Head of caudate nucleus (tissue), 42 donors: ENCODE data around the gene PALLD.
A peak's percentile ranks its signal among the peaks of the same experiment; 100 is the strongest.
"Not testable (repeated sequence)": the region's sequence is repeated elsewhere in the genome, so short reads cannot be mapped to it uniquely, and the experiment has no call there.

Experiments used
- DNase-seq, 42 donors: peaks; one replicate each; pipeline versions ENCODE4 v3.0.0 to v3.0.0-alpha.2; 2020 to 2021; ENCODE audit warnings: mixed read lengths in 7 of 42
- intact Hi-C: fragments of 100-400 bp; cut with DNase I; formaldehyde crosslinking; loops from one replicate; pipeline ENCODE4 v1.15.0; 2022

The PALLD gene

DNA sequence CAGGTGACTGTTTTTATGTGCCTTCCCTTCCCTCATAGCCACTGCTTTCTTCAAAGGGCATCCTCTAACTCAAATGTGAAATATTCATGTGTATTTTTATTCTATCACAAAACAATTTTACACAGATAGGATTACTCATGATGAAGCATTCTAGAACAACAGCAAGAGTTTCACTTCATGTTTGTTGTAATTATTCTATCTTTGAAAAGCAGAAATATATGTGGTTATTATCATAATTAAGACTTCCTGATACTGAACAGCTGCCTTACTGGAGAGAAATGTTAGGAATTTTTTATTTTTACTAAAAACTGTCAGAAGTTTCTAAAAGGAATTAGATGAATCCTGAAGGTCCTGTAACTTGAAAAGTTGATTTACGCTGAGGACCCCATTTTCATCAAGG is 229.1 kb downstream of the PALLD start:
- DNase-seq = no peak
- intact Hi-C loops = no loop called here

DNA sequence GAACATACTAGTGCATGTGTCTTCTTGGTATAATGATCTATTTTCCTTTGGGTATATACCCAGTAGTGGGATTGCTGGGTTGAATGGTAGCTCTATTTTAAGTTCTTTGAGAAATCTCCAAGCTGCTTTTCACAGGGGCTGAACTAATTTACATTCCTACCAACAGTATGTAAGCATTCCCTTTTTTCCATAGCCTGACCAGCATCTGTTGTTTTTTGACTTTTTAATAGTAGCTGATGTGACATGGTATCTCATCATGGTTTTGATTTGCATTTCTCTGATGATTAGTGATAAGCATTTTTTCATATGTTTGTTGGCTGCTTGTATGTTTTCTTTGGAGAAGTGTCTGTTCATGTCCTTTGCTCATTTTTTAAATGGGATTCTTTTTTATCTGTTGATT is 230.3 kb downstream of the PALLD start:
- intact Hi-C loops, DNase-seq: not testable (repeated sequence)

DNA sequence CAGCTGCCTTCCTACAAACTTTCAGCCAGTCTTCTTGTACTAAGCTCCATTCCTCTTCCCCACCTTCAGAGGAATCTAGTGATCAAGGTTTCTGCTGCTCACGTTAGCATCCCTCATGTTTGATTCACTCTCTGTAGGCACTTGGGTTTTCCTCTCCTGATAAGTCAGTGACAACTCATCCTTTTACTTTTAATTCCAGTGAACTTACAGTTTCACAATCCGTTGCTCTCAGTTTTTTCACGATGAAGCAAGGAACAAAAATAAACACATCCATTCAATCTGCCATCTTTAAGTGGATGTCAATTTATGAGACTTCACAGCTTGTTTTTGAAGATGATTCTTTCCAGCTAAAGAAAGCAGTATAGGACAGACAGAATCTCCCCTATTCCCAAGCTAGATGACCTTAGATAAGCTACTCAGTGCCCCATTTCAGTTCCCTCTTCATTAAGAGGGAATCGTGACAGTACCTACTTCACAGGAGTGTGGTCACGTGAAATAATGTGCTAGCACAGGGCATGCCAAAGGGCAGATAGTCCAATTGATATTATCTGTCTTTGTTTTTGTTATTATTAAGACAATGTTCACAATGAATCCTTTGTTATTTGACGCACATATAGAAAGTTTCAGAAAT is 234.3 kb downstream of the PALLD start:
- intact Hi-C loops = no loop called here
- no peak for DNase-seq

DNA sequence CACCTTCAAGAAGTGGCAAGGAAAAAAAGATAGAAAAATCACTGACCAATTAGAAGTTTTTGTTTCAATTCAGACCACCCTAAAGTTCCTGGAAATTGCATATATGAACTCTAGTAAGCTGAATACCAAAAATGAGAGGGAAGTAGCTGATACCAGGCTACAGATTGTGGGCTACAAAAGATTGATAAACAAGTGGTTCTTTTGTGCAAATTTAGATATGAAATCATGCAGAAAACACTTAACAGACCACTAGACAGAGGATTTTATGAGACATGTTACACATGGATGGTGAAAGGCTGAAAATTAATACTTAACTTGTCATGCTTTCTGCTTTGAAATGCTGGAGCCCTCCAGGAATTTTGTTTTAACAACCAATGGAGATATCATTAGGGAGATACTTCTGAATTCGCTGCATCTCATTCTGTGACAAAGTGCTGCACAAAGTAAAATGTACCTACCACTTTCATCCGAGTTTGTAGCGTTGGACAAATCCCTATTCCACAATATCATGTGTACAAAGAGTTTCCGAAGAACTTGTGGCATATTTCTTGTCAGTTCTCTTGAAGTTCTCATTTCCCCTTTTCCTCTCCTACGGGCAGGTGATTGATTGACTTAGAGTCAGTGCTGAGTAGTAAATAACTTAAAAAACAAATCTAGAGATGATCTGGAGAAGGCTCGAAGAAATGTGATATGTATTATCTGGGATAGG is 235.0 kb downstream of the PALLD start:
- intact Hi-C loops = no loop called here
- DNase-seq = no peak

DNA sequence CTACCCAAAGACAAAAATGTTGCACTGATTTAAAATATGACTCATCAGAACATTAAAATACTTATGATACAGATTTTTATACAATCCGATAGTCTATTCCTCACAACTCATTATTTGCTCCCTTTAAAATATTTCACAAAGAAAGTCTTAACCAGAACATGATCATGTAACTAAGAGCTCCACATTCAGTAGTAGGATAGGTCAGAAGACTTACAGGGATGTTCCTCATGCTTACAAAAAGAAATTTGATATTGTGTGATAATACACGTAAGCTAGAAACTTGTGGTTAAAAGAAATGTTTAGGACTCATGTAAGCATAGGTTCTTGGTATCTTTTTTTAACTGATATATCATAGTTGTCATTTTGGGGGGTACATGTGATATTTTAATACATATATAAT is 235.9 kb downstream of the PALLD start:
- intact Hi-C loops = no loop called here

DNA sequence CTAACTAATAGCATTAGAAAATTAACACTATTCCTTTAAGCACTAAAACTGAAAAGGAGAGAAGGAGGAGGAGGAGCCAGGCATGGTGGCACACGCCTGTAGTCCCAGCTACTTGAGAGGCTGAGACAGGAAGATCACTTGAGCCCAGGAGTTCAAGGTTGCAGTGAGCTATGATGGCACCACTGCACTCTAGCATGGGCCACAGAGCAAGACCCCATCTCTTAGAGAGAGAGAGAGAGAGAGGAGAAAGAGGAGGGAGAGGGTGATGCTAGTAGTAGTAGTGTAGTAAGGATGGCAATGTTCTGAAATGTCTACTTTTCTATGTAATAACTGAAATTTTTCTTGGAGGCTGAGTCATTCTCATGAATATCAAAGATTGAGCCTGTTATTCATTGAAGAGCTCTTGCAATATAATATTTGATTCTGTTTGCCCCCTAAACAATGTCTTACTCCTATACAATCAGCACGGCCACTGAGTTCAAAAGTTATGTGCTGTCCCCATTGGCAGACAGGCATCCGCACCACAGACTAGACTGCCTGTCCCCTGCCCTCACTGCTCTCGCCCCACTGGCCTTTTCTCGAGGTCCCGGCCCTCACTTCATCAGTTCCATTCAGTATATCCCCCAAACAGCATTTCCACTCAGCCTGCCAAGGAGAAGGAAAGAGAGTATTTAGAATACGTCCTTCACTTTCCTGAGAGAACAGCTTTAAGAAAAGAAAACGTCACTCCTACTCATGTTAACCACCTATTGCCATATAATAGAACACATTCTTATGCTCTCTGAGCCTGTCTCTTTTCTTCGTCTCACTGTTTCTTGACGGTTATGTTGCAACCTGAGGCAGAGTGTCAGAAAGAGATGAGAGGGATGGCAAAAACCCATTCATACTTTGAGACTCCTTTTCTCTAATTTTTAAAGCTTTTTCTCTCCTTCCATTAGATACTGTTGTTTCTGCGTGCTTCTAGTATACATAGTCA is 238.1 kb downstream of the PALLD start:
- no peak for DNase-seq
- intact Hi-C loops = no loop called here

More for the DNA sequence above, 235.9 kb downstream of the PALLD start:
- no peak for DNase-seq

DNA sequence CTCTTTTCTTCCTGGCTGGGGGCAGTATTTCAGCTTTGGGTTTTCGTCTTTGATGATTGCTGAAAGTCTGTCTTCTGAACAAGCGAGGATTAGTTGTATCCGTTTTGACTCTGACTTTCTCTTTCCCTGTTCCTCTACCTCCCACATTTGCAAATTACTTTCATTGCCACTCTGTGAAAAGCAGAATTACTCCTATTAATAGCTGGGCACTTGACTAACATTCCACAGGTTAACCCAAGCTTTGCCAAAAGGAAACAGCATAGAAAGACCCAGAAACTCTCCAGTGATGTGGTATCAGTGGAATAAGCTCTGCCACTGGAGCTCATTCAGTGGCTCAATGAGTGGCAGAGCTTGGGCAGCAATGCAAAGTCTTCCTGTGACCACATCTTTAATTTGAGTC is 238.9 kb downstream of the PALLD start:
- DNase-seq = no peak
- intact Hi-C loops = no loop called here

DNA sequence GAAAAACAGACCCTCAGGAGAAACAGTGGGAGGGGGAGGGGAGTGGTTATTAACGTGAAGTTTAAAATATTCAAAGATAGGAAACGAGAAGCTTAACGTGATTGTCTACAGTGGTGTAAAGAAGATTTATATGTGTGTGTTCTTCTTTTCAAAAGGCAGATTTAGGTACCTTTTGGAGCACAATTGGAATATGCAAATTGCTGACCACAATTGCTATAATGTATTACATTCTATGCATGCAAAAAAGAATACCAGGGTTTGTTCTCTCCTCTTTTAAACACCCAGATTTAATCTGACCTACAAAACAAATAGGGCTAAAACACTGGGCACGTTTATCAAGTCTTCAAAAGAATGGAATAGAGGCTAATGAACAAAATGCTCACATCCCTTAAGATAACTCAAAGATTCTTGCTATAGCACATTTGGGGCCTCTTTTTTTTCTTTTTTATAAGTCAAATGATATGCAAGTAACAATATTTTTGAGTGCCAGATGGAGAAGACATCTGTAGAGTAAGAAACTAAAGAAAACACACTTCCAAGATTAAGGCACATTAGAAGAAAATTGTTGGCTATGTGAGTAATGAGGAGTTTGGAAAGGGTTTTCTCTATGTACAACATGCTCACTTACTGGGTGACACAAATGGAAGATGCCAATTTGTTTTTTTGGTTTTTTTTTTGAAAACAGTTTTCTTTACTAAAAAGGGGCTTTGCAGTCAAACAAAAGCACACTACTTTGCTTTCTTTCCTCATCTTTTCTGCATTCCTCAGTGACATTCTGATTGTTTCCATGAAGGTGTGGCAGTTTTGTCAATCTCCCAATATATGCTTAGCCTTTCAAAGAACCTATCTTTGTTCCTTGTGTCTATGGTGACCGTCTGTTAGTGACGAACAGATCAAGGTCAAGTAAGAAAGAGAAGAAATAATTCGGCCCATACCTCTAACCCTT is 240.3 kb downstream of the PALLD start:
- intact Hi-C loops = no loop called here
- no peak for DNase-seq

DNA sequence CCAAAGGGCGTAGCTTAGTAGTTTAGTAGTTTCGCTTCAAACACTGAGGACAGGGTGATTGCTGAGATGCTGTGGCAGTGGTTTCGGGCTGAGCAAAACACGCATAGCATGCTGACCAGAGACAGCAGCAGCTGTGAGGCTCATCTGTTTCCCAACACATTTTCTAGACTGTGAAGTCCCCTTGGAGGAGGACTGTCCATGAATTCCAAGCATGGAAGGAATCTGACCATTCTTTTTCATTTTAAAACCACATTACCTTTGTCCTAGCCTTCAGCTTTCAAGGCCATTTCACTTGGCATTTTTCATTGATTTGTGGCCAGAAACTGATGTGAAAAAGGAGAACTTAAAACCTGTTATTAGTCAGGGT is 240.9 kb downstream of the PALLD start:
- intact Hi-C loops = no loop called here
- no peak for DNase-seq

DNA sequence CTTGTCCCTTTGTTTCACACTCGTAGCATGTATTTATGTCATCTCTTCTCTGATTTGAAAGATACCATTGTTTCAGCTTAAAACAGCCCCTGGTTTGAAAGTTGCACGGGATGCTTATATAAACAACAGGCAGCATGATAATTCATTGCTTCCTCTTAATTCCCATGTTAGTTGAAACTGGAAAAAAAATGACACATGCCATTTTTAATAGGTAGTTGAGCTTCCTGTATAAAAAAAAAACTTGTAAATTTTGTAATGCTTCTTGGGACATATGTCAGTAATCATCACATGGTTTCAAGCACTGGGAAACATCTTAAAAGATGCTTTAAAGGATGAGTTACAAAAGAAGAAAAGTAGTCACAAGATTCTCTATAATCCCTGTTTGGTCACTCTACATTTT is 243.0 kb downstream of the PALLD start:
- DNase-seq = no peak
- intact Hi-C loops = no loop called here

DNA sequence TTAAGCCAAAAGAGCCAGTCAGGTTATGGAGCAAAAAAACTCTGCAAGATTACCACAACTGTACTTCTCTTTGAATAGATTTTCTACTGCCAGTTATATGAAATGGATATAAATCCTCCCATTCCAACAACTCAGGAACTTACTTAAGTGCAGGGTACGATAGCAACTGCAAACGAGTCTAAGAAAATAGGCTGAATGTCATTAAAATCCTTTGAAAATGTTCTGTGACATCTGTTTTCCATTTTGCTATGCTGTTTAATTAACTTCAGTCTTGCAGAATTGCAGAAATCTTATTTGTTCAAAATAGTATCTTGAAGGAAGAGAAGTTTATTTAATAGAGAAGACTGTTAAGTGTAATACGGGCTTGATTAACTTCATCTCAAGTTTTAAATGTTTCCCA is 243.8 kb downstream of the PALLD start:
- intact Hi-C loops = no loop called here
- no peak for DNase-seq

DNA sequence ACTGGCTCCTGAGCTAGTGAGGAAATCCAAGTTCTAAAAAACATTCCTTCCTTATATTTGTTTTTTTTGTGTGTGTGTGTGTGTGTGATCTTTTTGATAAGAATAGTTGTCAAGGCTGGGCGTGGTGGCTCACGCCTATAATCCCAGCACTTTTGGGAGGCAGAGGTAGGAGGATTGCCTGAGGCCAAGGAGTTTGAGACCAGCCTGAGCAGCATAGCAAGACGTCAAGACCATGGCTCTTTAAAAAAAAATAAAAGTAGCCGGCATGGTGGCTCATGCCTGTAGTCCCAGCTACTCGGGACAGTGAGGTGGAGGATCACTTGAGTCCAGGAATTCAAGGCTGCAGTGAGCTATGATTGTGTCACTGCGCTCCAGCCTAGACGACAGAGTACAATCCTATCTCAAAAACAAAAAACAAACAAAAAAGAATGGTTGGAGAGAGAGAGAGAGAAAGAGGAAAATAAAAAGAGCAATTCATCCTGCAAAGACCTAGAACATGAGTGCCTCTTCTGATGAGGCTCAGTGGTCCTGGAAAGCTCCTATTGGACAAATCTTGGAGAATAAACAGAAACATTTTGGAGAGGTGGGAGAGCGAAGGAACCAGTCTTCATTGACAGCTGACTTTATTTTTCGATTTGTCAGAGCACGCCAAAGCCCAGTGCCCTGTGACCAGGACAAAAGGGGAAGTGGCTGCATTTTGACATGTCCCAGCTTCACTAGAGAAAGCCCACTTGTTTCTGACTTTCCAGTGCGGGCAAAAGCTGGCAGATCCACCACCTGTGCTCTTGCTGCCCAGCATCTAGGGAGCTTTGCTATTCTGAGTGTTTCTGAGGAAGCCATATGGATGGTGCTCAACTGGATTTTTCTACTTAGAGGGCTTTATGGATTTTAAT is 244.7 kb downstream of the PALLD start:
- intact Hi-C loops = no loop called here
- DNase-seq = peak in 10 of 42 donors; percentile 1 to 44 (median 21)

DNA sequence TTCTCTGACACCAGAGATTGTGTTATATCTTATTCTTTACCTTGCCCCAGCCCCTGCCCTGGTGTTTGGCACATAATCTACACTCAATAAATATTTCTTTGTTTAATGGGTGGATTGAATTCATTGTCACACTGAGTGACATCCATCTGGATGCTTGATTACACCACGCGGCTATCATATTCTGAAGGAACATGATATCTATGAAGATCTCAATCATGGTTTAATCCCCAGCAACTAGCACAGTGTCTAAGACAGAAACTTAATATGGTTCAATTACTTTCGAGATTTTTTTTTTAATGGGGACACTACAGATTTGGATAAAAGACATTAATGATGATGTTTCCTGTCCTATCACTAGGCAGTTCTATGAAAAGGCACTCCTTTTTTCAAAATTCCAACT is 246.3 kb downstream of the PALLD start:
- DNase-seq = no peak
- intact Hi-C loops = no loop called here

DNA sequence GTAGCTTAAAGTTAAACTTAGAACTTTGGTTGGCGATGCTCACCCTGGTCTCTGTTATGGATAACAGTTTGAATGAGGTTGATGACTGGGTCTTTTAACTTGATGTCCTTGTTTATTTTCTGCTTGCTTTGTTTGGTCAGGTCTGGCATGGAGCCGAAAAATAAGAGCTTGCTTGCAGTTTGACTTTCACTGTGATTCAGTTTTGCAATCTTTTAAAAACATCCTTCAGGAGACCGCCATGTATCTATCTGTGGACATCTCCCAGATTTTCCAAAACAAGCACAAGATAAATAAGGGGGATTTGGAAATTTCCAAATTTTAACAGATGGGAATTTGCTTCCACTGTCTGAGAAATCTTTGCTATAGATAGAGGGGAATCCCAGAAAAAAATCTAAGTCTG is 246.7 kb downstream of the PALLD start:
- intact Hi-C loops = no loop called here
- DNase-seq = no peak

DNA sequence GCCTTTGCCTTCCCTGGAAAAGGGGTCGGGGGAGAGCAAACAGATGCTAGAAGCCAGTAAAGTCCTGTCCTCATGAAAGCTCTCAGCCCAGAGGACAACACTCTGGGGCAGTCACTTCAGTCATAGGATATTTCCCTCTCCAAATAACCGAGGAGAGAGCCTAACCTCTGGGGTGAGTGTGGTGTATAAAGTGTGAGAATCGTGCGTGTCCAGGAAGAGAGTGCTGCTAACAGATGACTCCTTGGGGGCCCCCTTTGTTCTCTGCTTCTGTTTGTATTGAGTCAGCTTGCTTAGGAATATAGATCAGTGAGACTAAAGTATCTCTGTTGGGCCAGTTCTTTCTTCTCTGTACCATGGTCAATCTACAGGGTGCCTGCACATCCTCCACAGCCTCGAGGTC is 247.2 kb downstream of the PALLD start:
- intact Hi-C loops = no loop called here
- no peak for DNase-seq

DNA sequence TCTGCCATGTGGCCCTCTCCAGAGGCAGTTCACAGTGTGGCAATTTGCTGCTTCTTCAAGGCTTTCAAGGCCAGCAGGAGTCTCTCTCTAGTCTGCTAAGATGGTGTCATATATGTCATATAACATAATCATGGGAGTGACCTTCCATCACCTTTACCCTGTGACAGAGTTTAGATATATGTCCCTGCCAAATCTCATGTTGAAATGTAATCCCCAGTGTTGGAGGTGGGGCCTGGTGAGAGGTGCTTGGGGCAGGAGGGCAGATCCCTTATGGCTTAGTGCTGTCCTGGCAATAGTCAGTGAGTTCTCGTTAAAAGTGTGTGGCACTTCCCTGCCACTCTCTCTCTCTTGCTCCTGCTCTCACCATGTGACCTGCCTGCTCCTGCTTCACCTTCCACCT is 252.0 kb downstream of the PALLD start:
- intact Hi-C loops = no loop called here
- DNase-seq = no peak

DNA sequence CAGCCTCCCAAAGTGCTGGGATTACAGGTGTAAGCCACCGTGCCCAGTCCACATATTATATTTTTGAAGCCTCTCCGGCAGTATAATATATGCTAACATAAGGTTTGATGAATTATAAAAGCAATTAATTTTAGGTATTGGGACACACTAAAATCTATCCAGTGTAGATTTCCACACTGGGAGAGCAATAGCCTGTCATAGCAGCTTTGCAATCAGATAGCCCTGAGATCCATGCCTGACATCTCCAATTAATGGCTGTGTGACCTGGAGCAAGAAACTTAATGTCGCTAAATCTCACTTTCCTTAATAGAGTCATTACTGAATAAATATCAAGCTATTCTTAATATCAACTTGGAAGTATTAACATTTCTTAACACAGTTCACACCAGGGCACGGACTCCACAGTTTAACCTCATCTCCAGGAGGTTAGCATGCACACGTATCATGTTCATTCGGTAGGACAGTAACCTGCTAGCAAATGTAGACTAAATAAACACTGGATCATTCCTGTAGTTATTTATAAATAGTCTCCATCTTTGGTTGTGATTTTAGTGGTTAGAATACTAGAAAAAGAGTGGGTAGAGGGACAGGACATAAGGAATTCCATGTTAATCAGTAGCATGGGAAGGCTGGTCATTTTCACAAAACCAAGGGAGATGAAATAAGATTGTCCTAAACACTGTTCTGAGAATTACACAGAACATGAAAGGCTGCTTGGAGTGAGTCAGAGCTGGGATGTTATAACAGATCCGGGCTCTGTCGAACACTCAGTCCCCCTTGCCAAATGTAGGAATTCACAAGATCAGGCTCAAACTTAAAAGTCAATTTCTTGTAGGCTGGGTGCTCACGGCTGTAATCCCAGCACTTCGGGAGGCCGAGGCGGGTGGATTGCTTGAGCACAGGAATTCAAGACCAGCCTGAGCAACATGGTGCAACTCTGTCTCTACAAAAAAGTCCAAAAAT is 254.7 kb downstream of the PALLD start:
- intact Hi-C loops = no loop called here

More for the DNA sequence above, 254.7 kb downstream of the PALLD start:
- no peak for DNase-seq
